Transverse colon (tissue), 4 donors: ENCODE data around the gene CALML4. TPM values are rescaled to one million over a fixed set of nuclear protein-coding genes. Genes with fewer than 3 reads are reported as not detected.
A peak's percentile ranks its signal among the peaks of the same experiment; 100 is the strongest.
"Not testable (repeated sequence)": the region's sequence is repeated elsewhere in the genome, so short reads cannot be mapped to it uniquely, and the experiment has no call there.

Experiments
- DNase-seq: peaks from one replicate; pipeline ENCODE4 v3.0.0-alpha.2; 2019
- H3K27ac ChIP-seq, 4 donors: fragments of 200-600 bp; sonication (generic); 2 replicates each; pipeline ENCODE4 v1.5.1; 2016 to 2018; ENCODE audit warnings: inconsistent platforms in 4 of 4
- H3K27me3 ChIP-seq: fragments of 200-600 bp; sonication (generic); 2 replicates; pipeline ENCODE4 v1.5.1; 2017; ENCODE audit warnings: inconsistent platforms
- H3K36me3 ChIP-seq, 4 donors: fragments of 200-600 bp; sonication (generic); 2 replicates each; pipeline ENCODE4 v1.5.1; 2017 to 2019; ENCODE audit warnings: inconsistent platforms in 4 of 4
- H3K4me1 ChIP-seq, 4 donors: fragments of 200-600 bp; sonication (generic); 2 replicates each; pipeline ENCODE4 v1.5.1; 2017 to 2020; ENCODE audit warnings: inconsistent platforms in 4 of 4
- H3K4me3 ChIP-seq, 4 donors: fragments of 200-600 bp; sonication (generic); 1 replicate in 1 of 4; 2 replicates in 3 of 4; pipeline versions ENCODE4 v1.5.1 to v1.6.1; 2017 to 2019; ENCODE audit warnings: inconsistent platforms in 4 of 4
- H3K9me3 ChIP-seq, 2 donors: fragments of 200-600 bp; sonication (generic); 2 replicates each; pipeline ENCODE4 v1.5.1; 2017 to 2019; ENCODE audit warnings: inconsistent platforms in 2 of 2
- CTCF ChIP-seq, 5 experiments: fragments of 200-600 bp in 3 of 5; fragments of 450-650 bp in 2 of 5; sonication (generic) in 3 of 5; IDR thresholded peaks; 1 replicate in 2 of 5; 2 replicates in 3 of 5; pipeline ENCODE4 v1.5.1; 2016 to 2017; ENCODE audit warnings: antibody characterized with exemption in 5 of 5, inconsistent platforms in 3 of 5, mild to moderate bottlenecking in 2 of 5, moderate library complexity in 1 of 5
- EP300 ChIP-seq: sonication (generic); formaldehyde crosslinking; IDR thresholded peaks from one replicate; pipeline ENCODE4 v1.6.1; 2017; ENCODE audit warnings: antibody characterized with exemption, low read depth
- POLR2A ChIP-seq: fragments of 450-650 bp; IDR thresholded peaks from one replicate; pipeline ENCODE4 v1.6.1; 2016; ENCODE audit warnings: antibody characterized with exemption, mild to moderate bottlenecking, moderate library complexity
- POLR2AphosphoS5 ChIP-seq, 3 donors: sonication (generic); formaldehyde crosslinking; IDR thresholded peaks; one replicate each; pipeline ENCODE4 v1.6.1; 2016; ENCODE audit warnings: antibody characterized with exemption in 3 of 3
- WGBS, 2 donors: methylation state at CpG; one replicate each; pipeline ENCODE4 v1.1.5; 2018; ENCODE audit warnings: low coverage in 1 of 2; 5-methylcytosine and 5-hydroxymethylcytosine counted together
- in situ Hi-C, 4 donors: fragments of 200-750 bp; cut with MboI; loops; one replicate each; pipeline versions ENCODE4 v1.15.0 to v1.15.1; 2017; ENCODE audit warnings: low sequenced_read_pairs in 3 of 4, low pct_ligation_motif_present in 1 of 4, low pct_unique_long_range_greater_than_20kb in 1 of 4
- intact Hi-C: fragments of 100-400 bp; cut with DNase I; formaldehyde crosslinking; loops from one replicate; pipeline ENCODE4 v1.15.1; 2023; ENCODE audit warnings: low total_unique reads
- total RNA-seq, 4 donors: library from RNA; depleted of rRNA; stranded (reverse); fragments of >200 nt; gene quantifications; one replicate each; pipeline ENCODE4 v1.1.0, GENCODE V29; 2016

The CALML4 gene
- total RNA-seq, 4 donors from 2014 or later = 56.3 to 153 (median 75.2) TPM

- Histone ChIP-seq H3K27ac (peak overlapping the region in 3 of 4 donors; percentile 87 to 90 (median 89)), H3K9me3 (no peaks in the 10 kb centered on the region), H3K27me3 (no peaks in the 10 kb centered on the region), H3K4me1 (peaks cover 12 to 66% (median 46%) of the 10 kb centered on the region in 4 donors), H3K4me3 (peak overlapping the region in 3 of 4 donors; percentile 33 to 61 (median 47)), H3K36me3 (no peaks in the 10 kb centered on the region)
- in situ Hi-C loops = no loop called here
- DNase-seq = no peak
- intact Hi-C loops = no loop called here
- WGBS, 2 donors = 79% methylated on average over 5 of the region's 5 CpGs; no CpG with 5 or more reads in 1 of the 2 donors
- TF ChIP-seq POLR2A (no peak), POLR2AphosphoS5 (IDR thresholded peaks at IDR 0.05) (no peak), EP300 (no peak), CTCF (IDR thresholded peaks at IDR 0.05) (no peak)
Measured at GRCh38 chr15:68203486-68203885, 1.6 kb downstream of the CALML4 start.

GRCh38 chr15:68202994-68203393, 2.1 kb downstream of the CALML4 start:
- Histone ChIP-seq H3K4me3 (peak overlapping the region in 1 of 4 donors; percentile 61), H3K4me1 (peaks cover 12 to 66% (median 46%) of the 10 kb centered on the region in 4 donors)
- H3K27me3 ChIP-seq, H3K27ac ChIP-seq, in situ Hi-C loops, DNase-seq, H3K9me3 ChIP-seq, H3K36me3 ChIP-seq, intact Hi-C loops: not testable (repeated sequence)
- WGBS, 2 donors = 89 to 100% methylated on average over 3 to 7 of the region's 7 CpGs

- no peaks in the 10 kb centered on the region for H3K36me3 ChIP-seq
- H3K4me3 ChIP-seq = no peak overlapping the region
- intact Hi-C loops (no loop called here), in situ Hi-C loops (no loop called here)
- H3K9me3 ChIP-seq = no peaks in the 10 kb centered on the region
- H3K27ac ChIP-seq = no peak overlapping the region
- H3K27me3 ChIP-seq = no peaks in the 10 kb centered on the region
- DNase-seq = no peak
- H3K4me1 ChIP-seq = peaks cover 12 to 66% (median 46%) of the 10 kb centered on the region in 4 donors
- WGBS, 2 donors = 41 to 57% methylated on average over 1 to 3 of the region's 3 CpGs
- TF ChIP-seq POLR2A (no peak), POLR2AphosphoS5 (IDR thresholded peaks at IDR 0.05) (no peak), EP300 (no peak), CTCF (IDR thresholded peaks at IDR 0.05) (no peak)
Measured at GRCh38 chr15:68201879-68202261, 3.3 kb downstream of the CALML4 start.

GRCh38 chr15:68201153-68201878, 3.8 kb downstream of the CALML4 start:
- intact Hi-C loops (no loop called here), in situ Hi-C loops (no loop called here)
- Histone ChIP-seq H3K36me3 (no peaks in the 10 kb centered on the region), H3K4me3 (no peak overlapping the region), H3K9me3 (no peaks in the 10 kb centered on the region), H3K4me1 (peaks cover 12 to 62% (median 43%) of the 10 kb centered on the region in 4 donors), H3K27me3 (no peaks in the 10 kb centered on the region), H3K27ac (no peak overlapping the region)
- TF ChIP-seq CTCF (IDR thresholded peaks at IDR 0.05) = no peak
- no peak for TF ChIP-seq POLR2AphosphoS5 (IDR thresholded peaks at IDR 0.05)
- no peak for TF ChIP-seq POLR2A
- TF ChIP-seq EP300 = no peak
- WGBS, 2 donors = 89 to 100% methylated on average over 3 to 7 of the region's 7 CpGs
- DNase-seq = no peak
